ENCODE results near the gene FAM210B.

DNA sequence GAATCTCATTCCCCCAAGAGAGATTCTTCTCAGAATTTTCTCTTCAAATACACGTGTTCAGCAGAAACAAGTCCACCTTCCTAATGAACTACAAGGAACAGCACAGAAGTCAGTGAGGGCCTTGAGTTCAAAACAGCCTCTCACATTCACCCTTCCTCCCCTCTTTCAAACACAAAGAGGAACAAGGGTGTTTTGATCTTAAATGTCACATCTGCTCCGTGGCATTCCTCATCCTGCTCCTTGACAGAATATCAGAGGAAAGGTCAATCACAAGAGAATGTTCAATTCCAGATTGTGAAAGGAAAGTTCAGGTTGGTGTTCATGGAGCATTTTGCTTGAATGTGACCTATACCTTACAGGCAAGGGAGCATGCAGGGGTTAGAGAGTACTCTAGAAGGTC lies 35.6 kb upstream of the FAM210B start:
- TF ChIP-seq, protein P1, sequence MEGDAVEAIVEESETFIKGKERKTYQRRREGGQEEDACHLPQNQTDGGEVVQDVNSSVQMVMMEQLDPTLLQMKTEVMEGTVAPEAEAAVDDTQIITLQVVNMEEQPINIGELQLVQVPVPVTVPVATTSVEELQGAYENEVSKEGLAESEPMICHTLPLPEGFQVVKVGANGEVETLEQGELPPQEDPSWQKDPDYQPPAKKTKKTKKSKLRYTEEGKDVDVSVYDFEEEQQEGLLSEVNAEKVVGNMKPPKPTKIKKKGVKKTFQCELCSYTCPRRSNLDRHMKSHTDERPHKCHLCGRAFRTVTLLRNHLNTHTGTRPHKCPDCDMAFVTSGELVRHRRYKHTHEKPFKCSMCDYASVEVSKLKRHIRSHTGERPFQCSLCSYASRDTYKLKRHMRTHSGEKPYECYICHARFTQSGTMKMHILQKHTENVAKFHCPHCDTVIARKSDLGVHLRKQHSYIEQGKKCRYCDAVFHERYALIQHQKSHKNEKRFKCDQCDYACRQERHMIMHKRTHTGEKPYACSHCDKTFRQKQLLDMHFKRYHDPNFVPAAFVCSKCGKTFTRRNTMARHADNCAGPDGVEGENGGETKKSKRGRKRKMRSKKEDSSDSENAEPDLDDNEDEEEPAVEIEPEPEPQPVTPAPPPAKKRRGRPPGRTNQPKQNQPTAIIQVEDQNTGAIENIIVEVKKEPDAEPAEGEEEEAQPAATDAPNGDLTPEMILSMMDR (IDR thresholded peaks at IDR 0.05; ENCODE audit: insufficient read depth, low read length) = no peak
- TF ChIP-seq POLR2AphosphoS5 (IDR thresholded peaks at IDR 0.05; ENCODE audit: low read depth) (no peak), SPI1 (IDR thresholded peaks at IDR 0.05; ENCODE audit: borderline replicate concordance, low read depth) (no peak)
- TF ChIP-seq, protein P2, sequence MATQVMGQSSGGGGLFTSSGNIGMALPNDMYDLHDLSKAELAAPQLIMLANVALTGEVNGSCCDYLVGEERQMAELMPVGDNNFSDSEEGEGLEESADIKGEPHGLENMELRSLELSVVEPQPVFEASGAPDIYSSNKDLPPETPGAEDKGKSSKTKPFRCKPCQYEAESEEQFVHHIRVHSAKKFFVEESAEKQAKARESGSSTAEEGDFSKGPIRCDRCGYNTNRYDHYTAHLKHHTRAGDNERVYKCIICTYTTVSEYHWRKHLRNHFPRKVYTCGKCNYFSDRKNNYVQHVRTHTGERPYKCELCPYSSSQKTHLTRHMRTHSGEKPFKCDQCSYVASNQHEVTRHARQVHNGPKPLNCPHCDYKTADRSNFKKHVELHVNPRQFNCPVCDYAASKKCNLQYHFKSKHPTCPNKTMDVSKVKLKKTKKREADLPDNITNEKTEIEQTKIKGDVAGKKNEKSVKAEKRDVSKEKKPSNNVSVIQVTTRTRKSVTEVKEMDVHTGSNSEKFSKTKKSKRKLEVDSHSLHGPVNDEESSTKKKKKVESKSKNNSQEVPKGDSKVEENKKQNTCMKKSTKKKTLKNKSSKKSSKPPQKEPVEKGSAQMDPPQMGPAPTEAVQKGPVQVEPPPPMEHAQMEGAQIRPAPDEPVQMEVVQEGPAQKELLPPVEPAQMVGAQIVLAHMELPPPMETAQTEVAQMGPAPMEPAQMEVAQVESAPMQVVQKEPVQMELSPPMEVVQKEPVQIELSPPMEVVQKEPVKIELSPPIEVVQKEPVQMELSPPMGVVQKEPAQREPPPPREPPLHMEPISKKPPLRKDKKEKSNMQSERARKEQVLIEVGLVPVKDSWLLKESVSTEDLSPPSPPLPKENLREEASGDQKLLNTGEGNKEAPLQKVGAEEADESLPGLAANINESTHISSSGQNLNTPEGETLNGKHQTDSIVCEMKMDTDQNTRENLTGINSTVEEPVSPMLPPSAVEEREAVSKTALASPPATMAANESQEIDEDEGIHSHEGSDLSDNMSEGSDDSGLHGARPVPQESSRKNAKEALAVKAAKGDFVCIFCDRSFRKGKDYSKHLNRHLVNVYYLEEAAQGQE (IDR thresholded peaks at IDR 0.05; ENCODE audit: insufficient replicate concordance, low read depth) = no peak
